Omental fat pad (tissue), 4 donors: ENCODE results near the gene SPTBN1. TPM values are rescaled to one million over a fixed set of nuclear protein-coding genes. Genes with fewer than 3 reads are reported as not detected.
A peak's percentile ranks its signal among the peaks of the same experiment; 100 is the strongest.

Experiments used
- ATAC-seq: fragments of 150-250 bp; one replicate; pipeline ENCODE4 v1.9.1; 2016; ENCODE audit warnings: mild to moderate bottlenecking, moderate library complexity; ENCODE audit not compliant: low FRiP score
- DNase-seq: peaks from one replicate; pipeline ENCODE4 v3.0.0-alpha.2; 2019; ENCODE audit warnings: low spot score
- CTCF ChIP-seq, 3 donors: fragments of 450-650 bp; IDR thresholded peaks; one replicate each; pipeline ENCODE4 v1.5.1; 2016 to 2017; ENCODE audit warnings: antibody characterized with exemption in 3 of 3, mild to moderate bottlenecking in 3 of 3, moderate library complexity in 2 of 3
- total RNA-seq, 4 donors: library from RNA; depleted of rRNA; stranded (reverse); fragments of >200 nt; gene quantifications; one replicate each; pipeline ENCODE4 v1.1.0, GENCODE V29; 2016

SPTBN1 gene
- total RNA-seq, 4 donors from 2014 or later = 681 to 1,046 (median 964) TPM

GRCh38 chr2:54444503-54444902 lies 11.6 kb upstream of the SPTBN1 start:
- DNase-seq (no peak), ATAC-seq (no peak)
- TF ChIP-seq CTCF (IDR thresholded peaks at IDR 0.05) = no peak

- ATAC-seq (no peak), DNase-seq (no peak)
- TF ChIP-seq CTCF (IDR thresholded peaks at IDR 0.05) = no peak
Observed at GRCh38 chr2:54446122-54446521, 10.0 kb upstream of the SPTBN1 start.

- ATAC-seq (no peak), DNase-seq (no peak)
- no peak for TF ChIP-seq CTCF (IDR thresholded peaks at IDR 0.05)
Observed at GRCh38 chr2:54446625-54447024, 9.5 kb upstream of the SPTBN1 start.

- ATAC-seq (no peak), DNase-seq (no peak)
- no peak for TF ChIP-seq CTCF (IDR thresholded peaks at IDR 0.05)
Observed at GRCh38 chr2:54454548-54455130, 1.5 kb upstream of the SPTBN1 start.

- no peak for ATAC-seq
- TF ChIP-seq CTCF (IDR thresholded peaks at IDR 0.05) = no peak
Observed at GRCh38 chr2:54455131-54455562, 980 bp upstream of the SPTBN1 start.

GRCh38 chr2:54456362-54456611 lies 160 bp downstream of the SPTBN1 start:
- no peak for DNase-seq
- no peak for TF ChIP-seq CTCF (IDR thresholded peaks at IDR 0.05)
- ATAC-seq = no peak

More at GRCh38 chr2:54455131-54455562, 980 bp upstream of the SPTBN1 start:
- no peak for DNase-seq

- DNase-seq (no peak), ATAC-seq (peak; percentile 63)
- TF ChIP-seq CTCF (IDR thresholded peaks at IDR 0.05) = no peak
Observed at GRCh38 chr2:54456612-54457322, 640 bp downstream of the SPTBN1 start.
